Activated T-helper 1 cell treated with anti-CD3 and anti-CD28 coated beads, Interleukin-12 subunit alpha, Interleukin-12 subunit beta, Interleukin-2, Interleukin-4 antibody, amounts not matched to agents 30 ng/mL and 10 ng/mL and 1 ng/mL, durations not matched to agents 14 hours and 24 hours and 36 hours (primary cell): ENCODE data around the gene CCDC57. TPM values are rescaled to one million over a fixed set of nuclear protein-coding genes. Genes with fewer than 3 reads are reported as not detected.
"Not testable (repeated sequence)": the region's sequence is repeated elsewhere in the genome, so short reads cannot be mapped to it uniquely, and the experiment has no call there.

Source experiments
- DNase-seq: peaks from one replicate; pipeline ENCODE4 v3.0.0; 2021; ENCODE audit warnings: low spot score
- H3K27ac Mint-ChIP-seq: one replicate; pipeline ENCODE4 v1.8.0; 2021; ENCODE audit warnings: mild to moderate bottlenecking, mixed read lengths
- H3K27me3 Mint-ChIP-seq: one replicate; pipeline ENCODE4 v1.8.0; 2022; ENCODE audit warnings: mild to moderate bottlenecking, moderate library complexity, mixed read lengths; ENCODE audit not compliant: insufficient read depth
- H3K36me3 Mint-ChIP-seq: one replicate; pipeline ENCODE4 v1.8.0; 2021; ENCODE audit warnings: low read depth, mixed read lengths
- H3K4me1 Mint-ChIP-seq: one replicate; pipeline ENCODE4 v1.8.0; 2021; ENCODE audit warnings: low read depth, mixed read lengths
- H3K4me3 Mint-ChIP-seq: one replicate; pipeline ENCODE4 v1.8.0; 2021; ENCODE audit warnings: mild to moderate bottlenecking, moderate library complexity, mixed read lengths
- H3K9me3 Mint-ChIP-seq: one replicate; pipeline ENCODE4 v1.8.0; 2021; ENCODE audit warnings: mixed read lengths
- intact Hi-C: fragments of 100-400 bp; cut with micrococcal nuclease; formaldehyde crosslinking; loops from one replicate; pipeline ENCODE4 v1.15.1; 2024
- total RNA-seq: library from RNA; stranded (reverse); gene quantifications from 2 replicates; pipeline ENCODE4 v1.2.3, GENCODE V29; 2022

Gene CCDC57, protein sequence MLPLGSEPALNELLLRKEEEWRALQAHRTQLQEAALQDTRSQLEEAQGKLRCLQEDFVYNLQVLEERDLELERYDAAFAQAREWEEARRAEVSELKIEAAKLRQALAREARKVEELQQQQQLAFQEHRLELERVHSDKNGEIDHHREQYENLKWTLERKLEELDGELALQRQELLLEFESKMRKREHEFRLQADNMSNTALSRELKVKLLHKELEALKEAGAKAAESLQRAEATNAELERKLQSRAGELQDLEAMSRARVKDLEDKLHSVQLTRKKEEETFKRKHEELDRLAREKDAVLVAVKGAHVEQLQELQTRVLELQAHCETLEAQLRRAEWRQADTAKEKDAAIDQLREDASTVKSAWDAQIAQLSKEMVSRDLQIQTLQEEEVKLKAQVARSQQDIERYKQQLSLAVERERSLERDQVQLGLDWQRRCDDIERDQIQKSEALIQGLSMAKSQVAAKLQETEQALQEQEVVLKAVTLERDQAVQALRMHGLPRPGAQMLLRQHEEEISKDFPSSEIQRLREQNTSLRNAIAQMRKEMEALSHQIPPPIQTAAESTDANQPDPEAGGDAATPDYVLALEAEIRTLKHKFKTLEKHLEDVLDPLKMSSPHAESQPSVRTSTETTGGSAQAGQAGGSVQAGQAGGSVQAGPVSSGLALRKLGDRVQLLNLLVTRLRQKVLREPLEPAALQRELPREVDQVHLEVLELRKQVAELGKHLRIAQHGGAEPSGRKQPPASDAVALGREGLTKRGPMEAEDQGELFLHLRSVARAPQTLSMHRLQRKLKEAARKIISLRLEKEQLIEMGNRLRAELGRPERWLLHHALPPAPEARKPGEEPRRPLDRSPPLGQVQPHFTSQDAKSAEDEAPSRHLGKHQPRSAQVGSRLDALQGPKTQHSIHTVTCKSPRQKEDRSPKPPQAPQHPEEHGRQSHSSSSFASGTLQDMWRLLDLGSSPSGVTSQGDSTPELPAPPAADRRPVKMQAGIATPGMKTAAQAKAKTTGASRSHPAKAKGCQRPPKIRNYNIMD
- total RNA-seq: 59.5 and 60.8 TPM in 2 replicates

DNA sequence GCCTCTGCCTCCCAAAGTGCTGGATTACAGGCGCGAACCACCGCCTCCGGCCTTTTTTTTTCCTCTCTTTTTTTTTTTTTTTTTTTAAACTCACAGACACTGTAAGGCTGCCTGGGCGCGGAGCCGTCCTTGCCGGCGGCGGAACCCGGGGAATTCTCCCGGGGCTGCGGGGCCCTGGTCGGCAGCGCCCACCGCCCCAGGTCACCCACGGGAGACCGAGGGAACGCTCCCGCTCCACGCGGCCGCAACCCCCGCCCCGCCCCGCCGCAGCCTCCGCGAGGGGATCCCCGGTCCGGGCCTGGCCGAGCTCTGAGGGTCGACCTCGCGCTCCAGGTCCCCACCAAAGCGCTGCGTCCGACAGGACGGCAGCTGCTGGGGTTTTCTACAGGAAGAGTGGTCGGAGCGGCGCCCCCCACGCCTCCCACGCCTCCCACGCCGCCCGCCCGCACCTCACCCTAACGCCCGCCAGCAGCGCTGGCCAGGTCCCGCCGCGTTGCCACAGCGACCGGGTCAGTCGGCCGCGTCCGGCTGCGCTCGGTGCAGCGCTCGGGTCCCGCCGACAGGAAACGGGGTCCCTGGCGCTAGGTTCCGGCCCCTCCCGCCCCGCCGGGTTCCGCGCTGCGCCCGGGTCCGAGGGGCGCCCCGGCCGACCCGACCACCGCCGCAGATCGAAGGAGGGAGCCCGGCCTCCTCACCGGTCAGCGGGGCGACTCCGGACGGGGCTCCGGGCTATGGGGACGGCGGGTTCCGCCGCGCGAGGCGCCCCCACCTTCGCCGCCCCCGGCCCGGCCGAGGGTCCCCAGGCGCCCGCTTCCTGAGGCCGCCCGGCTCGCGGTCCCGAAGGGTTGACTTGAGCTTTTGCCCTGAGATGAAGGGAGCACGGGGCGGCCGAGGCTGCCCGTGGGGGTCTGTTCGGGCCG, at the start of gene CCDC57:
Gene CCDC57 (minus strand): TSS at position 512 of the 920 bp plus-strand sequence. CDS start 10,898 bp downstream, outside the sequence.
- H3K27ac Mint-ChIP-seq: peak within 1 kb of the TSS; percentile 91
- peaks cover 2% of the 10 kb centered on the region for H3K27me3 Mint-ChIP-seq
- no peaks in the 10 kb centered on the region for H3K9me3 Mint-ChIP-seq
- DNase-seq: peak; percentile 69
- H3K4me1 Mint-ChIP-seq: peaks cover 44% of the 10 kb centered on the region
- intact Hi-C loops: no loop called here
- H3K36me3 Mint-ChIP-seq: peaks cover under 1% of the 10 kb centered on the region
- H3K4me3 Mint-ChIP-seq: peak within 1 kb of the TSS; percentile 79

DNA sequence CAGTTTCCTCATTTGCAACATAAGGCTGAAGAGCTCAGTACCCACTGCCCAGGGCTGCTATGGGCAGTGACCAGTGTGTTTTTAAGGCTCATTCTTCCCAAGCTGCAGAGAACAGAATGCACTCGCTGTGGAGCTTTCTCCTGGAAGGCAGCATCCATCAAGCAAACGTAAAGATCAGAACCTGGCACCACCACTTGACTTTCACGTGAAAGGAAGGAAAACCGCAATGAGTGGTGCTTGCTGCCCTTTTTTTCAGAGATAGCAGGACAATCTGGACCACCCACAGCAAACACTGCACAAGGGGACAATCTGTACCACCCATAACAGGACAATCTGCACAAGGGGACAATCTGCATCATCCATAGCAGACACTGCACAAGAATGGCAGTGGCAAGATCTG, 49.7 kb upstream of the CCDC57 start:
- DNase-seq: no peak
- Mint-ChIP-seq H3K4me1 (peaks cover 21% of the 10 kb centered on the region), H3K27me3 (no peaks in the 10 kb centered on the region), H3K27ac (no peak overlapping the region), H3K4me3 (no peak overlapping the region), H3K9me3 (no peaks in the 10 kb centered on the region), H3K36me3 (peaks cover 77% of the 10 kb centered on the region)
- intact Hi-C loops: no loop called here

DNA sequence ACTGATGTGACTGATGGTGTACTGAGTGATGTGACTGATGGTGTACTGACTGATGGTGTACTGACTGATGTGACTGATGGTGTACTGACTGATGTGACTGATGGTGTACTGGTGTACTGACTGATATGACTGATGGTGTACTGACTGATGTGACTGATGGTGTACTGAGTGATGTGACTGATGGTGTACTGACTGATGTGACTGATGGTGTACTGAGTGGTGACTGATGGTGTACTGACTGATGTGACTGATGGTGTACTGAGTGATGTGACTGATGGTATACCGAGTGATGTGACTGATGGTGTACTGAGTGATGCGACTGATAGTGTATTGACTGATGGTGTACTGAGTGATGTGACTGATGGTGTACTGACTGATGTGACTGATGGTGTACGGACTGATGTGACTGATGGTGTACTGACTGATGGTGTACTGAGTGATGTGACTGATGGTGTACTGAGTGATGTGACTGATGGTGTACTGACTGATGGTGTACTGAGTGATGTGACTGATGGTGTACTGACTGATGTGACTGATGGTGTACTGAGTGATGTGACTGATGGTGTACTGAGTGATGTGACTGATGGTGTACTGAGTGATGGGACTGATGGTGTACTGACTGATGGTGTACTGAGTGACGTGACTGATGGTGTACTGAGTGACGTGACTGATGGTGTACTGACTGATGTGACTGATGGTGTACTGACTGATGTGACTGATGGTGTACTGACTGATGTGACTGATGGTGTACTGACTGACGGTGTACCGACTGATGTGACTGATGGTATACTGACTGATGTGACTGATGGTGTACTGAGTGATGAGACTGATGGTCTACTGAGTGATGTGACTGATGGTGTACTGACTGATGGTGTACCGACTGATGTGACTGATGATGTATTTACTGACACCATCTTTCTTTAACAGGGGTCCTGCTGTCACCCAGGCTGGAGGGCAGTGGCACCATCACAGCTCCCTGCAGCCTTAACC, 47.6 kb upstream of the CCDC57 start:
- DNase-seq, H3K27me3 Mint-ChIP-seq, H3K9me3 Mint-ChIP-seq, intact Hi-C loops, H3K4me3 Mint-ChIP-seq, H3K4me1 Mint-ChIP-seq: not testable (repeated sequence)
- peaks cover 78% of the 10 kb centered on the region for H3K36me3 Mint-ChIP-seq
- peak overlapping the region; percentile 38 for H3K27ac Mint-ChIP-seq

DNA sequence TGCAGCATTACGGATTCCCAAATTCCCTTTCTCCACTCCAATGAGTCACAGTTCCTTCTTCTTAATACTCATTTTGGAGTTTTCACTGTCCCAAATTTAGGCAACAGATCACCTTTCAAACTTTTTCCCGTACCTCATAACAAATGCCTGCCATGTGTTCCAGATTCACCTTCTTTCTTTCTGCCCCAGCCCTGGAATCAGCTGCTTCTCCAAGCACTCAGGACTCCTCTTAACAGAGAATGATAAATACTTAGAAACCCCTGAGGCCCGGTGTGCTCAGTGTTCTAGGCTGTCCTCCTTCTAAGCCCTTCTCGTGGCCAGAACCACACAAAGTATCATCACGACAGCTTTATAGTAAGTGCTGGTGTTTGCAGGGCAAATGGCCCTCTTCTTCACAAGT, 45.9 kb upstream of the CCDC57 start:
- H3K4me1 Mint-ChIP-seq: peaks cover 8% of the 10 kb centered on the region
- DNase-seq: no peak
- intact Hi-C loops: no loop called here
- H3K36me3 Mint-ChIP-seq: peaks cover 71% of the 10 kb centered on the region
- no peaks in the 10 kb centered on the region for H3K27me3 Mint-ChIP-seq
- no peak overlapping the region for H3K4me3 Mint-ChIP-seq
- no peaks in the 10 kb centered on the region for H3K9me3 Mint-ChIP-seq
- peak overlapping the region; percentile 3 for H3K27ac Mint-ChIP-seq

DNA sequence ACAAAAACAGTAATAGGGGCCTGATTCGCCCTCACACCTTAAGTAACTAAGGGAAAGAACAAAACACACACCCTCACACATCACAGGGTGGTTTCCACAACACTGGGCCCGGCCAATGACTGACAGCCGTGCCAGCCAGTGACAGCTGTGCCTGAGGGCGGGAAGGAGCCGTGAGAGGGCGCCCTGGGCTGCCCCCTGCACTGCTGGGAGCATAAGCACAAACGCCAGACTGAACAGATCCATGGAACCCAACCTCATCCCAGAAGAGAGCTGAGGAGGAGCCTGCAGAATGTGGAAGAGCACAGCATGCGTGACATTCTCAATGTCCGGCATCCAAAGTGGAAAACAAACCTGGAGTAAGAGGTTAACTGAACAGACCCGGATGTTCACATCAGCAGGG, 44.8 kb upstream of the CCDC57 start:
- no peaks in the 10 kb centered on the region for H3K27me3 Mint-ChIP-seq
- intact Hi-C loops: no loop called here
- H3K27ac Mint-ChIP-seq: peak overlapping the region; percentile 25
- peaks cover 73% of the 10 kb centered on the region for H3K36me3 Mint-ChIP-seq
- no peak overlapping the region for H3K4me3 Mint-ChIP-seq
- H3K9me3 Mint-ChIP-seq: no peaks in the 10 kb centered on the region
- no peak for DNase-seq
- H3K4me1 Mint-ChIP-seq: peaks cover 8% of the 10 kb centered on the region

DNA sequence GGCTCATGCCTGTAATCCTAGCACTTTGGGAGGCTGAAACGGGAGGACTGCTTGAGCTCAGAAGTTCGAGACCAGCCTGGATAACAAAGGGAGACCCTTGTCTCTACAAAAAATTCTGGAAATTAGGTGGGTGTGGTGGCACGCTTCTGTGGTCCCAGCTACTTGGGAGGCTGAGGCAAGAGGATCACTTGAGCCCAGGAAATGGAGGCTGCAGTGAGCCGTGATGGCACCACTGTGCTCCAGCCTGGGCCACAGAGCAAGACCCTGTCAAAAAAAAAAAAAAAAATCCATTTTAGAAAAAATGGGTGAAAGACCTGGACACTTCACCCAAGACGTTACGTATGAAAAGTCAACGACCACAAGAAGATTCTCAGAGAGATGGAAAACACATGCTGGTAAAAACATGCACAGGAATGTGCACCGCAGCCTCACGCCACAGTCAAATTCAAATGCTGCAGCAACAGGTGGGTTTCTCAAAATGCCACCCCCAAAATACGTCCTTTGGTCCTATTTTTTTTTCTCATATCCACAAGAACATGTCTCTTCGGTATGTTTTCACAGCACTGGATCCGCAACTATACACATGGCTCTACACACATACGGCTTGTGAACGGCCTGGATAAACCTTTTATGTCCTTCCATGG, 43.7 kb upstream of the CCDC57 start:
- intact Hi-C loops: no loop called here
- H3K27me3 Mint-ChIP-seq: no peaks in the 10 kb centered on the region
- H3K4me3 Mint-ChIP-seq: no peak overlapping the region
- H3K36me3 Mint-ChIP-seq: peaks cover 72% of the 10 kb centered on the region
- peaks cover 8% of the 10 kb centered on the region for H3K4me1 Mint-ChIP-seq
- no peak for DNase-seq
- peak overlapping the region; percentile 4 for H3K27ac Mint-ChIP-seq
- no peaks in the 10 kb centered on the region for H3K9me3 Mint-ChIP-seq

DNA sequence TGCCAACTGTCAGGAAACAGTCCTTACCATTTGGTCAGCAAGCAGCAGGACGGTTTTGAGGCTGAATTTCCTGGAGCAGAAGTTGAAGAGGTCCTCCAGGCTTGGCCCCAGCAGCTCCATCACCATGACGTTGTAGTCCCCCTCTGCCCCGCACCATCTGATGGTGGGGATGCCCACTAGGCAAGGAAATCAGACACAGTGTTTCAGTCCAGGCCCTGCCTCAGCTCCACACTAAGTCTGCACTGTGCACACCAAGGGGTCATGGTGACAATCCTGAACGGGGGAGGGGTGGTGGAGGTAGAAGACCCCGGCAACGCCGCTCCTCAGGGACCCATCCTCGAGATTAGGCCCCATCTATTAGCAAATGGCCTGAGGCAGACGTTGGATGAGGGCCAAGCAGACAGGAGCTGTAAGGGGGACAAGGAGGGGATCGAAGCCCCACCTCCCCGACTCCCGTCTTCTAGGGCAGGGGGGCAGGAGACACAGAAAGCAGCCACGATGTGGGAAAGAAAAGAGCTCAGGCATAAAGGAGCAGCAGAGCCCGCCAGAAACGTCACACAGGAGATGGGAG, 42.8 kb upstream of the CCDC57 start:
- DNase-seq: no peak
- intact Hi-C loops: no loop called here
- Mint-ChIP-seq H3K36me3 (peaks cover 69% of the 10 kb centered on the region), H3K27me3 (no peaks in the 10 kb centered on the region), H3K4me1 (peaks cover 8% of the 10 kb centered on the region), H3K27ac (no peak overlapping the region), H3K4me3 (no peak overlapping the region), H3K9me3 (no peaks in the 10 kb centered on the region)

DNA sequence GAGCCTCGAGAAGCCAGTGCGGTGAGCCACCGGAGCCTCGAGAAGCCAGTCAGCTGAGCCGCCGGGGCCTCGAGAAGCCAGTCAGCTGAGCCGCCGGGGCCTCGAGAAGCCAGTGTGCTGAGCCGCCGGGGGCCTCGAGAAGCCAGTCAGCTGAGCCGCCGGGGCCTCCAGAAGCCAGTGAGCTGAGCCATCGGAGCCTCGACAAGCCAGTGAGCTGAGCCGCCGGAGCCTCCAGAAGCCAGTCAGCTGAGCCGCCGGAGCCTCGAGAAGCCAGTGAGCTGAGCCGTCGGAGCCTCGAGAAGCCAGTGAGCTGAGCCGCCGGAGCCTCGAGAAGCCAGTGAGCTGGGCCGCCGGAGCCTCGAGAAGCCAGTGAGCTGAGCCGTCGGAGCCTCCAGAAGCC, 42.1 kb upstream of the CCDC57 start:
- H3K4me1 Mint-ChIP-seq, H3K4me3 Mint-ChIP-seq, H3K27ac Mint-ChIP-seq, H3K27me3 Mint-ChIP-seq, DNase-seq, intact Hi-C loops, H3K9me3 Mint-ChIP-seq: not testable (repeated sequence)
- peaks cover 63% of the 10 kb centered on the region for H3K36me3 Mint-ChIP-seq

DNA sequence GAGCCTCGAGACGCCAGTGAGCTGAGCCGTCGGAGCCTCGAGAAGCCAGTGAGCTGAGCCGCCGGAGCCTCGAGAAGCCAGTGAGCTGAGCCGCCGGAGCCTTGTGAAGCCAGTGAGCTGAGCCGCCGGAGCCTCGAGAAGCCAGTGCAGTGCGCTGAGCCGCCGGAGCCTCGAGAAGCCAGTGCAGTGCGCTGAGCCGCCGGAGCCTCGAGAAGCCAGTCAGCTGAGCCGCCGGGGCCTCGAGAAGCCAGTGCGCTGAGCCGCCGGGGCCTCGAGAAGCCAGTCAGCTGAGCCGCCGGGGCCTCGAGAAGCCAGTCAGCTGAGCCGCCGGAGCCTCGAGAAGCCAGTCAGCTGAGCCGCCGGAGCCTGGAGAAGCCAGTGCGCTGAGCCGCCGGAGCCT, 41.5 kb upstream of the CCDC57 start:
- H3K4me3 Mint-ChIP-seq, H3K9me3 Mint-ChIP-seq, DNase-seq, H3K4me1 Mint-ChIP-seq, H3K27ac Mint-ChIP-seq, intact Hi-C loops, H3K27me3 Mint-ChIP-seq: not testable (repeated sequence)
- peaks cover 57% of the 10 kb centered on the region for H3K36me3 Mint-ChIP-seq

DNA sequence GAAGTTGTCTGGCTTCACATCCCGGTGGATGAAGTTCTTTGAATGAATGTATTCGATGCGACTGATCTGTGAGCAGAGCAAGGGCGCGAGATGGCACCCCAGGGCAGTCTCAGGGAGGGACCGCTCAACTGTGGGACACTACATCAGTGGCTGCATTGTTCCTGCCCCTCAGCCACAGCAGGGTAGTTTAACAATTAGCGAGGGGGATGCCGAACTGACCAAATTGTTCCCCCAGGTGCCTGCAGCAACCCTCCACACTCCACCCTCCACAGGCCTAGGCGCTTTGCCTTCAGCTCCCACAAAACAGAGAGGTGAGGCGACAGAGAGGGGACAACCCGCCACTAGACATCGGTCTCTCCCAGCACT, 40.5 kb upstream of the CCDC57 start:
- no peak overlapping the region for H3K27ac Mint-ChIP-seq
- no peaks in the 10 kb centered on the region for H3K27me3 Mint-ChIP-seq
- no peak for DNase-seq
- no peak overlapping the region for H3K4me3 Mint-ChIP-seq
- H3K36me3 Mint-ChIP-seq: peaks cover 50% of the 10 kb centered on the region
- intact Hi-C loops: no loop called here
- H3K4me1 Mint-ChIP-seq: peaks cover 8% of the 10 kb centered on the region
- no peaks in the 10 kb centered on the region for H3K9me3 Mint-ChIP-seq
